Measurements from ENCODE around the gene SLC39A10. TPM values are rescaled to one million over a fixed set of nuclear protein-coding genes. Genes with fewer than 3 reads are reported as not detected.
A peak's percentile ranks its signal among the peaks of the same experiment; 100 is the strongest.

SLC39A10 gene
- total and polyA plus RNA-seq, 2 of the 4 experiments (the other 2 are of a cell fraction): 17.6 to 64.7 TPM

- H4K20me1 ChIP-seq (ENCODE audit: insufficient read depth, low read length): no peaks in the 10 kb centered on the region
- DNase-seq (no peak), ATAC-seq (ENCODE audit: low read depth) (0 out of 2 replicates have a peak, but pooled peaks have one; percentile 17)
- H2AK9ac ChIP-seq (replicated peaks; ENCODE audit: low read depth, low read length, poor library complexity): no peak overlapping the region
- H2BK5ac ChIP-seq (ENCODE audit: low read depth, low read length, poor library complexity, severe bottlenecking): no peak overlapping the region
- no peaks in the 10 kb centered on the region for H3K27me3 ChIP-seq (ENCODE audit: control insufficient read depth, insufficient read depth, low read length)
- H4K5ac ChIP-seq (ENCODE audit: low read depth, low read length): no peak overlapping the region
- H3K27ac ChIP-seq (ENCODE audit: insufficient read depth, low read length): no peak overlapping the region
- no peak overlapping the region for H3K4me3 ChIP-seq (ENCODE audit: insufficient read depth, low read depth, low read length)
- H3K36me3 ChIP-seq (ENCODE audit: control insufficient read depth, insufficient read depth, low read length): no peaks in the 10 kb centered on the region
- no peak overlapping the region for H3K4ac ChIP-seq (ENCODE audit: low read depth, low read length)
- POLR2A ChIA-PET (ENCODE audit: unreplicated experiment): no interaction called here
- WGBS, 2 experiments (ENCODE audit: extremely low coverage in 2 of 2, insufficient read length in 1 of 2): no CpG with 5 or more reads among the region's 1 CpG
- TF ChIP-seq MAFK (IDR thresholded peaks at IDR 0.05; ENCODE audit: low read depth, low read length) (no peak), RAD21 (IDR thresholded peaks at IDR 0.05; ENCODE audit: low read length) (no peak), CTCF (conservative IDR thresholded peaks at IDR 0.05; ENCODE audit: low read depth, low read length) (no peak), NFE2L2 (IDR thresholded peaks at IDR 0.05; ENCODE audit: low read depth, low read length) (no peak), RCOR1 (IDR thresholded peaks at IDR 0.05; ENCODE audit: insufficient replicate concordance, low read length) (no peak), BHLHE40 (IDR thresholded peaks at IDR 0.05; ENCODE audit: low read depth, low read length) (no peak), CEBPB (IDR thresholded peaks at IDR 0.05; ENCODE audit: low read depth, low read length) (no peak), USF2 (IDR thresholded peaks at IDR 0.05; ENCODE audit: low read depth, low read length) (no peak), MXI1 (IDR thresholded peaks at IDR 0.05; ENCODE audit: borderline replicate concordance, low read depth, low read length) (no peak)
- CTCF ChIA-PET: no interaction called here
- no peaks in the 10 kb centered on the region for H3K9me3 ChIP-seq (ENCODE audit: control insufficient read depth, insufficient read depth, low read length)
- no peak overlapping the region for H2AK5ac ChIP-seq (ENCODE audit: low read depth, low read length)
- H3K14ac ChIP-seq (replicated peaks; ENCODE audit: low read depth, low read length): no peak overlapping the region
- in situ Hi-C loops (cut with MboI; ENCODE audit: low sequenced_read_pairs) (no loop called here), dilution Hi-C loops (cut with HindIII; ENCODE audit: low sequenced_read_pairs, unreplicated experiment) (no loop called here), intact Hi-C loops (cut with micrococcal nuclease) (no loop called here)
- H4K8ac ChIP-seq (ENCODE audit: low read depth in 2 of 2, low read length in 2 of 2): no peak overlapping the region
- no peak overlapping the region for H2BK15ac ChIP-seq (ENCODE audit: low read depth, low read length)
- H3K56ac ChIP-seq (ENCODE audit: extremely low read depth, insufficient read depth, low read length): no peak overlapping the region
- H3K9ac ChIP-seq (ENCODE audit: low read depth, low read length): no peak overlapping the region
- no peaks in the 10 kb centered on the region for H3K4me1 ChIP-seq (ENCODE audit: control insufficient read depth, insufficient read depth, low read length)
- H2BK120ac ChIP-seq (ENCODE audit: low read depth, low read length): no peak overlapping the region
- no peak overlapping the region for H3K18ac ChIP-seq (ENCODE audit: low read depth, low read length)
- no peaks in the 10 kb centered on the region; the same call in 1 of the 2 replicates for H3K9me1 ChIP-seq (ENCODE audit: insufficient read depth, low read length)
- BruUV-seq (replicated peaks): no TSS peak
- no peak overlapping the region for H4K91ac ChIP-seq (ENCODE audit: insufficient read depth, low read depth, low read length)
- H3K79me1 ChIP-seq (ENCODE audit: low read depth in 1 of 2, low read length in 2 of 2): no peaks in the 10 kb centered on the region
- H3K4me2 ChIP-seq (ENCODE audit: low read depth, low read length): no peak overlapping the region
- H2BK20ac ChIP-seq (ENCODE audit: low read depth, low read length): no peak overlapping the region
- H3K23ac ChIP-seq (ENCODE audit: low read depth, low read length): no peak overlapping the region
- H2AFZ ChIP-seq (replicated peaks; ENCODE audit: low read length, poor library complexity): no peak overlapping the region
These were observed 17.1 kb upstream of the SLC39A10 start for GRCh38 chr2:195639959-195640358.

Measured in IMR-90 (cell line).